GM12878 (cell line): ENCODE results near the gene THRAP3. TPM values are rescaled to one million over a fixed set of nuclear protein-coding genes. Genes with fewer than 3 reads are reported as not detected.

Source experiments
- ATAC-seq: fragments of 200-7000 bp; cut with Tn5 transposase; 3 replicates; pipeline ENCODE4 v1.9.1; 2020; ENCODE audit warnings: mild to moderate bottlenecking, moderate library complexity
- BruUV-seq: library from RNA; stranded (reverse); fragments of 400-500 nt; replicated peaks from 2 replicates; lab custom pipeline; 2021; lab: Mats Ljungman, UMichigan
- CTCF ChIA-PET: fragments of 300-600 bp; sonication (Branson Sonifier 250); formaldehyde crosslinking; extraction: SDS; loops from one replicate; lab custom pipeline; 2021; ENCODE audit warnings: inconsistent platforms; lab: Yijun Ruan, JAX
- POLR2A ChIA-PET: fragments of 350-600 bp; formaldehyde crosslinking; extraction: SDS; loops from one replicate; lab custom pipeline; 2021; ENCODE audit warnings: inconsistent platforms; lab: Charles Lee
- RAD21 ChIA-PET: fragments of 300-600 bp; sonication (Branson Sonifier 250); formaldehyde crosslinking; loops from one replicate; lab custom pipeline; 2023; ENCODE audit warnings: antibody characterized with exemption; ENCODE audit not compliant: unreplicated experiment; lab: Charles Lee
- SMC1A ChIA-PET: fragments of 300-600 bp; sonication (Branson Sonifier 250); formaldehyde crosslinking; loops from one replicate; lab custom pipeline; 2023; ENCODE audit not compliant: unreplicated experiment, uncharacterized antibody; lab: Charles Lee
- DNase-seq: peaks from one replicate; pipeline ENCODE4 v3.0.0-alpha.2; 2011; ENCODE audit warnings: low read depth, low spot score
- FAIRE-seq: peaks from 3 replicates; lab custom pipeline; 2011; peaks lifted over from hg19 to GRCh38; lab: Jason Lieb, UNC
- H2AFZ ChIP-seq: 2 replicates; pipeline ENCODE4 v1.6.0; 2011; ENCODE audit warnings: low read depth, low read length, control low read depth; ENCODE audit not compliant: control insufficient read depth
- H3K27ac ChIP-seq: 2 replicates; pipeline ENCODE4 v1.5.1; 2011; ENCODE audit warnings: control low read depth; ENCODE audit not compliant: control insufficient read depth, insufficient read depth
- H3K27me3 ChIP-seq, 2 experiments: replicated peaks in 1 of 2; 2 replicates each; pipeline versions ENCODE4 v1.6.0 to v1.6.1; 2011; ENCODE audit warnings: low read length in 1 of 2; ENCODE audit not compliant: control insufficient read depth in 2 of 2, insufficient read depth in 2 of 2
- H3K36me3 ChIP-seq, 2 experiments: 2 replicates each; pipeline ENCODE4 v1.5.1; 2011; ENCODE audit warnings: low read length in 1 of 2; ENCODE audit not compliant: control insufficient read depth in 2 of 2, insufficient read depth in 2 of 2
- H3K4me1 ChIP-seq: 2 replicates; pipeline ENCODE4 v1.6.1; 2011; ENCODE audit warnings: mild to moderate bottlenecking, low read length, moderate library complexity, mixed read lengths; ENCODE audit not compliant: control insufficient read depth, insufficient read depth
- H3K4me2 ChIP-seq: 2 replicates; pipeline ENCODE4 v1.6.0; 2011; ENCODE audit warnings: control low read depth; ENCODE audit not compliant: control insufficient read depth, insufficient read depth
- H3K4me3 ChIP-seq: fragments of 200-600 bp; sonication (generic); 2 replicates; pipeline ENCODE4 v1.5.1; 2016
- H3K79me2 ChIP-seq: 2 replicates; pipeline ENCODE4 v1.6.0; 2011; ENCODE audit warnings: low read length; ENCODE audit not compliant: control insufficient read depth, insufficient read depth
- H3K9ac ChIP-seq: 2 replicates; pipeline ENCODE4 v1.8.0; 2011; ENCODE audit warnings: low read length, control low read depth, mixed read lengths; ENCODE audit not compliant: control insufficient read depth, insufficient read depth
- H3K9me3 ChIP-seq: replicated peaks from 3 replicates; pipeline ENCODE4 v1.5.1; 2011; ENCODE audit warnings: mild to moderate bottlenecking, low read length; ENCODE audit not compliant: control insufficient read depth, insufficient read depth
- H4K20me1 ChIP-seq: 2 replicates; pipeline ENCODE4 v1.6.0; 2011; ENCODE audit not compliant: control insufficient read depth, insufficient read depth
- CREB1 ChIP-seq: IDR thresholded peaks from 2 replicates; pipeline ENCODE4 v1.6.1; 2012; ENCODE audit warnings: low read depth, mild to moderate bottlenecking, inconsistent platforms
- MYC ChIP-seq: IDR thresholded peaks from 2 replicates; pipeline ENCODE4 v1.6.1; 2011; ENCODE audit warnings: mild to moderate bottlenecking, low read length, moderate library complexity, inconsistent platforms; ENCODE audit not compliant: insufficient read depth, insufficient replicate concordance, insufficient read length, severe bottlenecking
- NR2C2 ChIP-seq: IDR thresholded peaks from 2 replicates; pipeline ENCODE4 v1.6.1; 2011; ENCODE audit warnings: borderline replicate concordance, low read depth; ENCODE audit not compliant: control insufficient read depth, insufficient read length
- RB1 ChIP-seq: fragments of 450-650 bp; formaldehyde crosslinking; IDR thresholded peaks from 2 replicates; pipeline ENCODE4 v1.6.1; 2017; ENCODE audit warnings: mild to moderate bottlenecking, borderline replicate concordance
- RBBP5 ChIP-seq: fragments of 200-600 bp; sonication (generic); conservative IDR thresholded peaks from 2 replicates; pipeline ENCODE4 v1.6.1; 2016
- RUNX3 ChIP-seq: IDR thresholded peaks from 2 replicates; pipeline ENCODE4 v1.6.1; 2012; ENCODE audit warnings: low read length, inconsistent platforms
- WGBS: methylation state at CpG from one replicate; pipeline ENCODE4 v1.1.6; 2016; ENCODE audit warnings: low lambda C conversion rate; ENCODE audit not compliant: insufficient replicate concordance, insufficient coverage; ENCODE audit errors: missing lambda C conversion rate; 5-methylcytosine and 5-hydroxymethylcytosine counted together
- in situ Hi-C: fragments of 300-500 bp; cut with MboI; formaldehyde crosslinking; loops from 9 replicates; pipeline ENCODE4 v1.14.3; 2018; ENCODE audit warnings: mixed read lengths
- intact Hi-C: fragments of 100-400 bp; cut with micrococcal nuclease; formaldehyde crosslinking; loops from one replicate; pipeline ENCODE4 v1.14.2; 2022; ENCODE audit not compliant: unreplicated experiment
- polyA plus RNA-seq, 11 experiments: library from polyadenylated mRNA; depleted of rRNA in 4 of 11; unstranded in 6 of 11; stranded (reverse) in 5 of 11; fragments of >200 nt; fragmentation: Nextera tagmentation in 4 of 11; fragmentation: Illumina TruSeq in 1 of 11; extraction: Ambion mirVana in 4 of 11; extraction: Trizol in 1 of 11; gene quantifications; 1 replicate in 1 of 11; 2 replicates in 10 of 11; pipeline versions ENCODE4 v1.2.1 to v1.2.3, GENCODE V29; 2011 to 2016; ENCODE audit warnings: inconsistent platforms in 2 of 11, missing spikeins in 2 of 11, low read depth in 1 of 11
- total RNA-seq, 4 experiments: library from RNA; depleted of rRNA in 3 of 4; stranded (reverse); fragments of >200 nt in 3 of 4; fragmentation: Illumina TruSeq in 1 of 4; extraction: Trizol in 1 of 4; gene quantifications; 2 replicates each; pipeline versions ENCODE4 v1.2.1 to v1.2.3, GENCODE V29; 2013 to 2021

The THRAP3 gene
- total and polyA plus RNA-seq, 10 of the 15 experiments (the other 5 are each of a cell fraction or from before 2014, with no cell fraction given), result 76.3 to 173 (median 136) TPM

DNA sequence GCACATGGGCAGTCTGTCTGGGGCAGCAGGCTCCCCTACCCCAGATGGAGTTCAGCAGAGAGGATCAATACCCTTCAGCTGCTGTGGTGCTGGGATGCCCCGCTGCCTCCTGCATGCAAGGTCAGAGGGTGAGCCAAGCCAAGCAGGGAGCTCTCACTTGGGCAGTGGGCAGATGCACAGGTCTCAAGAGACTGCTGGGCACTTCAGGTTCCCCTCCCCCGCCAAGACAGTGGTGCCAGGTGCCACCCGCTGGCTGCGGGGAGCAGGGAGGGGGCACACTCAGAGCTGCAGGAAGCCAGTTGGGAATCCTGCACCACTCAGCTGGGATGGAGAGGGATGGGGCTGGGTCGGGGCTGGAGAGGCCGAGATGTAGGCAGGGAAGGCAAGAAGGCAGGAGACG is 115.0 kb downstream of the THRAP3 start (continued):
- no peak for TF ChIP-seq NR2C2
- no peak for TF ChIP-seq CREB1
- no peak for TF ChIP-seq MYC
- TF ChIP-seq RUNX3, result no peak
- TF ChIP-seq RB1, result no peak

DNA sequence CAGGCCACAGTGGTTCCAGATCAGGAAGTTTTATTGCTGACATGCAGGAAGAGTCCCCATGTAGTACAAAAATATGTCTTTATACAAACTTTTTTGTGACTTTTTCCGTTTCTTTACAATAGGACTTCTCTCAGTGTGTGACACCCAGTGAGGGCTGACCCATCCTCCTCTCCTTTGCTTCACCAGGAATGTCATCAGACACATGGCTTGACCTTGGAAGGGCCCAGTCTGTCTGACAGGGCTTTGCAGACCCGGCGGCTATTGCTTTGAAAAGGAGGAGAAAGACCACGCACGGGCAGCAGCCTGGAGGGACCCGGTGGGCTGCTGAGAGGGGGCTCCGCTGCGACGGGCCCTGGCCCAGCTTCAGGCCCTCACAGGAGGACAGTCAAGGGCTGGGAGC is 115.4 kb downstream of the THRAP3 start:
- ChIA-PET POLR2A (no interaction called here), RAD21 (no interaction called here), CTCF (no interaction called here), SMC1A (no interaction called here)
- Histone ChIP-seq H3K9ac (no peak overlapping the region), H3K4me3 (no peak overlapping the region), H3K27ac (no peak overlapping the region), H3K4me1 (no peaks in the 10 kb centered on the region), H3K27me3 (no peaks in the 10 kb centered on the region), H4K20me1 (no peaks in the 10 kb centered on the region), H3K9me3 (no peaks in the 10 kb centered on the region), H2AFZ (no peak overlapping the region), H3K79me2 (no peaks in the 10 kb centered on the region), H3K36me3 (peaks cover 0 to 5% of the 10 kb centered on the region in 2 experiments; a peak in 2 of 4 replicates), H3K4me2 (no peak overlapping the region)
- FAIRE-seq (no peak), DNase-seq (no peak), ATAC-seq (no peak)
- intact Hi-C loops, result no loop called here
- in situ Hi-C loops, result no loop called here
- 86% methylated on average over 9 of the region's 9 CpGs for WGBS
- no TSS peak for BruUV-seq
- no peak for TF ChIP-seq RBBP5
- TF ChIP-seq, all 136 proteins: peak for 0
